ENCODE data around the gene ACTA2.

Gene ACTA2

DNA sequence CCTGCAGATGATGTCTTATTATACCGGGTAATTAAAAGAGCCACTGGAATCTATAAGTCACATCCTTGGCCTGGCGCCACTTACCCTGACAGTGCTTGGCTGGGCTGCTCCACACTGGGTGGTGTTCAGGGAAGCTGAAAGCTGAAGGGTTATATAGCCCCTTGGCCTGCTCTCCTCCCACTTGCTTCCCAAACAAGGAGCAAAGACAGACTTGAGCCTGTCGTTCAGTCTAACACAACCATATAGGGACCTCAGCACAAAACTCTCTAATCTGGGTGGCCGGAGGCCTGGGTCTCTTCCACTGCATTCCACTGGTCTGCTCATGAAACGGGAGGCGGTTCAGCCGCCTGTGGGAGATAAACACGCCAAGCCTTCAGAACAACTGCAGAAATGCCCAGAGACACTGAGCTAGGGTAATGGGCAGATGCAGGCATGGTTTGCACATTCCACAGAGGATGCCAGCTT lies at the start of gene ACTA2:
Gene ACTA2, minus strand, starts transcription at position 127 of the 465 bp plus-strand sequence. CDS start 3,843 bp downstream, outside the sequence.
- CTCF ChIA-PET = no interaction called here
- H3K4me1 Mint-ChIP-seq = peaks cover 3% of the 10 kb centered on the region
- H3K27ac Mint-ChIP-seq = no peak within 1 kb of the TSS
- H3K27me3 Mint-ChIP-seq = no peaks in the 10 kb centered on the region
- H3K36me3 Mint-ChIP-seq = peaks cover 13% of the 10 kb centered on the region
- no peak for DNase-seq
- H3K4me3 Mint-ChIP-seq = no peak within 1 kb of the TSS
- H3K9me3 Mint-ChIP-seq = no peaks in the 10 kb centered on the region

DNA sequence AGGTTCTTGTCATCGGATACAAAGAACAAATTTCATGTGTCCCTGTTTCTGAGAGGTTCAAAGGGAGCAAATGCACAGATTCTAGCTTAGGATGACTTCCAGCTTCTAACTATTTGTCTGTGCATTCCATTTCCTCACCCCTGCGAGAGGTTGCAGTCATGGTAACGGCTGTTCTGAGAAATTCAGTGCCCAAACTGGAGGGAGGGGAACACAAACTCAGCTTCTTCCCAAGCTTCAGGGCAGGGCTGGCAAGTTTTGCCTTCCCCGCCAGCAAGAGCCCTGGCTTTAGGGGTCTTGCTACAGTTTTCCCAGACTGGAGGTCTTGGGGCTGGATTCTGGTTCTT lies 49.1 kb upstream of the ACTA2 start:
- Mint-ChIP-seq H3K4me3 (no peak overlapping the region), H3K4me1 (peaks cover 70% of the 10 kb centered on the region), H3K9me3 (no peaks in the 10 kb centered on the region), H3K36me3 (peaks cover 37% of the 10 kb centered on the region), H3K27ac (peak overlapping the region; percentile 79), H3K27me3 (no peaks in the 10 kb centered on the region)
- CTCF ChIA-PET = interaction anchor here (1.0 to 1.7 kb wide), 5 partner anchors 10 to 68 kb away, joined by 3 to 12 read pairs (median 3); no protein-coding TSS in a partner anchor
- DNase-seq = peak; percentile 27

DNA sequence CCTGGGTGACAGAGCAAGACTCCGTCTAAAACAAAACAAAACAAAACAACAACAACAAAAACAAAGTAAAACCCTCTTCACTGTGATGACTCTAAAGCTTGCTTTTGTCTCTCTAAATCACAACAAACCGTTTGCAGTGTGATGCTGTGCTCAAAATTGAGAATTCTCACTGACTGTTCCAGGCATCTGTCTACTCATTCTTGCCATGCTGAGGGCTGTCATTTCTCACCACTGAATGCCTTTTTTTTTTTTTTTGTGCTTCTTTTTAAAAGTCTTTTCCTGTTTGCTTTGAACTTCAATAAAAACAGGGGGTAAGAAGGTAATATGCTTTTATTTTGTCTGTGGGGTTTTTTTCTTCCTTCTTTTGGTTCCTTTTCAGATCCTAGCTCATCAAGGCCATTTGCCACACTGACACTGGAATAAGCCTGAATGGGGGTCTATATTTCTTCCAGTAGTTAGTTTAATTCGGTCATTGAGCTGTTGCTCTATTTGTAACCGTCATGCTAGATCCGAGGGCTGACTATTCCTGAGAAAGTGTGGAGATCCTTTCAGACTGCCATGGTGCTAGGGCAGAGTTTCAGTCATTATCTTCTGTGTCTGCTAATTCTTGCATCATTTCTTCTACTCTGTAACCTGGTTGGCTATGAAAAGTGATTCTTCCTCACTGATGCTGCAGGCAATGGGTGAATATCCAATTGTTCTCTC lies 48.6 kb upstream of the ACTA2 start:
- no peak for DNase-seq
- CTCF ChIA-PET = interaction anchor here (0.6 to 1.7 kb wide), 7 partner anchors 9 to 273 kb away, joined by 3 to 12 read pairs (median 3); no protein-coding TSS in a partner anchor
- H3K27me3 Mint-ChIP-seq = no peaks in the 10 kb centered on the region
- peaks cover 75% of the 10 kb centered on the region for H3K4me1 Mint-ChIP-seq
- H3K27ac Mint-ChIP-seq = peak overlapping the region; percentile 79
- peak overlapping the region; percentile 3 for H3K4me3 Mint-ChIP-seq
- peaks cover 41% of the 10 kb centered on the region for H3K36me3 Mint-ChIP-seq
- H3K9me3 Mint-ChIP-seq = no peaks in the 10 kb centered on the region

DNA sequence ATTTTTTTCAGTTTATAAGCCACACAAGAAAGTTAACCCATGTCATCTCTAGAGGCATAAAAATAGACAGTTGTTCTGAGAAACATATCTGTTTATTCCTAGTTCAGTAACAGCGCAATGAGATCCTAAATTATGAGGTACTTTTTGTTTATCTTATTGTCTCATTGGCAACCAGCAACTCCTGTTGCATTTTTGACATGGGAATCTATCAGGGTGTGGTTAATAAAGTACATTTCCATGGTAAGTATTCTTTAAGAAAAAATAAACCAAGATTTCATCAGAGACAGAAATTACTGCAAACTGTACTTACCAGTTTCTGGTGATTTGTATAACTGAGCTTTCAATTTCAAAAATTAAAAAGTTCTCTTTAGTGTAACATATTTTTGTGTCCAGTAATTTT lies 47.1 kb upstream of the ACTA2 start:
- peaks cover 85% of the 10 kb centered on the region for H3K4me1 Mint-ChIP-seq
- no peaks in the 10 kb centered on the region for H3K9me3 Mint-ChIP-seq
- peaks cover 47% of the 10 kb centered on the region for H3K36me3 Mint-ChIP-seq
- DNase-seq = no peak
- H3K27ac Mint-ChIP-seq = no peak overlapping the region
- no peak overlapping the region for H3K4me3 Mint-ChIP-seq
- H3K27me3 Mint-ChIP-seq = no peaks in the 10 kb centered on the region
- CTCF ChIA-PET = no interaction called here

DNA sequence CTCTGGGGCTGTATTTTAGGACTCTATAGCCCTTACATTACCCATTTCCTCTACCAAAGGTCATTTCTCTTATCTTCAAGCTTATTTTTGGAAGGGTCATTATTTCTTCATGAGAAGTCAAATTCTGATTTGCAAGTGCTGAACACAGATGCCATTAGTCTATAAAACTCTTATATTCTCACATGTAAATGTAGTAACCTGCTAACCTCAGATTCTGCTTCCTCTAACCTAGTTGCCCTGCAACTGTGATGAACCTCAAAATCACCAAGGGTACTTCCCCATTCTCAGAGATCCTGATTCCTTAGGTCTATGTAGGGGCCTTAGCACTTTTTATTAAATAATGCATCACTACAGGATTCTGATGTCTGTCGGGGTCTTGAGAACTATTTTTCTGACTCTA lies 44.4 kb upstream of the ACTA2 start:
- Mint-ChIP-seq H3K4me1 (peaks cover 86% of the 10 kb centered on the region), H3K27ac (no peak overlapping the region), H3K9me3 (no peaks in the 10 kb centered on the region), H3K36me3 (peaks cover 37% of the 10 kb centered on the region), H3K27me3 (no peaks in the 10 kb centered on the region), H3K4me3 (no peak overlapping the region)
- CTCF ChIA-PET = no interaction called here
- DNase-seq = no peak

DNA sequence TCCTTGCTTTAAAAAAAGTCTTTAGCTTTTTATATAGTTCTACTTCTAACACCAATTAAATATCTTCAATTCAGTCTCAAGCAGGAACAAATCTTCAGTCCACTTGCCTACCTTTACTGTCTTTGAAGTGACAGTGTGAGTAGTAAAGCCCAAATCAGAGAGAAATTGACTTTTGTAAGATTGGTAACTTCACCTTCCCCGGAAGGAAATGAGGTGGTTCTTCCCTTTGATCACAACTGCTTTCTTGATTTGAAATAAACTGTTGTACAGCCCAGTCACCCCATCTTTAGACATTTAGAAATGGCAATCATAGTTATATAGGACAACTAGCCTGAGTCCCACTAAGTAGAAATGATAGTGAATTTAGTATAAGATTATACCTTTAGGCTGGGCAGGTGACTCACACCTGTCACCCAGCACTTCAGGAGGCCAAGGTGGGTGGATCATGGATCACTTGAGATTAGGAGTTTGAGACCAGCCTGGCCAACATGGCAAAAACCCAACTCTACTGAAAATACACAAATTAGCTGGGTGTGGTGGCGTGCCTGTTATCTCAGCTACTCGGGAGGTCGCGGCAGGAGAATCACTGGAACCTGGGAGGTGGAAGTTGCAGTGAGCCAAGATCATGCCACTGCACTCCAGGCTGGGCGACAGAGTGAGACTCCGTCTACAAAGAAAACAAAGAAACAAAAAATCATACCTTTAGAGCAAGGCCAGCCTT lies 42.7 kb upstream of the ACTA2 start:
- Mint-ChIP-seq H3K4me1 (peaks cover 76% of the 10 kb centered on the region), H3K9me3 (no peaks in the 10 kb centered on the region), H3K27me3 (peaks cover 3% of the 10 kb centered on the region), H3K27ac (peak overlapping the region; percentile 75), H3K36me3 (peaks cover 39% of the 10 kb centered on the region), H3K4me3 (peak overlapping the region; percentile 44)
- DNase-seq = no peak
- CTCF ChIA-PET = interaction anchor here (1.4 kb wide), 1 partner anchor 50 kb away, joined by 4 read pairs; no protein-coding TSS in a partner anchor

DNA sequence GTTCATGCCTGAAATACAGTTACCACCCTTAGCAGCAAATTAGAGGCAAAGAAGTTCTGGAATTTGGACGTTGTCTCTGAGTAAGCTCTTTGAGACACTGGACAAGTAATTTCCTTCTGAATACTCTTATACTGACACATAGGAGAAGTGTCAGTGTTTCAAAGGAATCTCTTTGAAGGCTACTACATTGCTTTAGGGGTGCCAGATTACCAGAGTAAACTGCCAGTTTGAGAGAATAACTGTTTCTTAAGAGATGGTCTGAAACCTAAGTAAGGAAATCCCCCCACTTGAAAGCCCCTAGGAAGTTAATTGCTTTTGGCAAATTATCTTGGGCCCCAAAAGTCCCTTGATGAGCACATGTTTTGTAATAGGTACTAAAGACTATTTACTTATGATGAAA lies 41.4 kb upstream of the ACTA2 start:
- peak overlapping the region; percentile 48 for H3K4me3 Mint-ChIP-seq
- no peak for DNase-seq
- no peak overlapping the region for H3K27ac Mint-ChIP-seq
- CTCF ChIA-PET = interaction anchor here (5.2 kb wide), 1 partner anchor 60 kb away, joined by 30 read pairs; no protein-coding TSS in a partner anchor
- H3K27me3 Mint-ChIP-seq = peaks cover 5% of the 10 kb centered on the region
- H3K4me1 Mint-ChIP-seq = peaks cover 76% of the 10 kb centered on the region
- H3K9me3 Mint-ChIP-seq = no peaks in the 10 kb centered on the region
- H3K36me3 Mint-ChIP-seq = peaks cover 39% of the 10 kb centered on the region

DNA sequence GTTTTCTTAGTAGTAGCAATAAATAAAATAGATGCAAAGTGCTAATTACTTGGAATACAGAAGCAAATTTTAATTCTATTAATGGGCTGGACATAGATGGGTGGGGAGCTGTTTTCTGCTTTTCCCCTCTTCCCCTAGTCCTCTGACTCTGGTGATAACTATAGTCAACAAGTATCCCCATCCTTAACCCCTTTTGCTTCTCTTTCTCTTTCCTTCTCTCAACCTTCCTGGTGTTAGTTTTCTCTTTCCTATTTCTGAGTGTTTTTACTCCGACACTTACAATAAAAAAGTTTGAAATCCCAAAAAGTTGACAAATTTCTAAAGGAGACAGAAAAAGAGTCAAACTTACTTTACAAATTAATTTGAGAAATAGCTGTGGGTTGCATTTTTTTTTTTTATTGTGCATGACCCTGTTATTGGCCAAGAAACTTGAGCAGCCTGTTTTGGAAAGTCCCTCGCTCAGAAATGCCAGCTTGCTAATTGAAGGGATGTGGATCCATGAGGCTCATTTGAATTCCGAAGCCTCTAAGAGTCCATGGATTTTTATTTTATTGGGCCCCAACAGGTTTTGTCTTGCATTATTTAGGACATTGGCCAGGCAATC lies 40.5 kb upstream of the ACTA2 start:
- CTCF ChIA-PET = interaction anchor here (0.5 to 5.2 kb wide), 6 partner anchors 8 to 225 kb away, joined by 3 to 30 read pairs (median 4); no protein-coding TSS in a partner anchor
- H3K27ac Mint-ChIP-seq = peak overlapping the region; percentile 63
- H3K9me3 Mint-ChIP-seq = peaks cover under 1% of the 10 kb centered on the region
- H3K27me3 Mint-ChIP-seq = peaks cover 5% of the 10 kb centered on the region
- peaks cover 79% of the 10 kb centered on the region for H3K4me1 Mint-ChIP-seq
- H3K4me3 Mint-ChIP-seq = peak overlapping the region; percentile 64
- no peak for DNase-seq
- peaks cover 36% of the 10 kb centered on the region for H3K36me3 Mint-ChIP-seq

DNA sequence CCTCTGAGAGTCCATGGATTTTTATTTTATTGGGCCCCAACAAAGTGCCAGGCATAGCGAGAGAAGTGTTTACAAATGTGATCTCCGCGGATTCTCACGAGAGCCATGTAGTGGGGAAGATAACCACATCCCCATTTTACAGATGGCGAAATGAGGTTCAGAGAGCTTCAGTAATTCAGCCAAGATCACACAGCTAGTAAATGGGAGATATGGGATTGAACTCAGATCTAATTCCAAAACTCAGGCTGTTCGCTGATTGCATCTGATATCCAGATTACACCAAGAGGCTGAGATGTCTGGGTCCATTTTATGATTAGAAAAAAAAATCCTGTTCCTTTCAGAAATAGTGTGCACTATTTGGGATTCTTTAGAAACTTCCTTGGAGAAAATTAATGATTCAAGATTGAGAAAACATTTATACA lies 39.3 kb upstream of the ACTA2 start:
- peaks cover 5% of the 10 kb centered on the region for H3K9me3 Mint-ChIP-seq
- no peak for DNase-seq
- H3K27me3 Mint-ChIP-seq = peaks cover 5% of the 10 kb centered on the region
- peak overlapping the region; percentile 99 for H3K4me3 Mint-ChIP-seq
- peaks cover 80% of the 10 kb centered on the region for H3K4me1 Mint-ChIP-seq
- peaks cover 38% of the 10 kb centered on the region for H3K36me3 Mint-ChIP-seq
- H3K27ac Mint-ChIP-seq = peak overlapping the region; percentile 98
- CTCF ChIA-PET = interaction anchor here (1.1 to 5.2 kb wide), 5 partner anchors 9 to 222 kb away, joined by 3 to 30 read pairs (median 8); no protein-coding TSS in a partner anchor

DNA sequence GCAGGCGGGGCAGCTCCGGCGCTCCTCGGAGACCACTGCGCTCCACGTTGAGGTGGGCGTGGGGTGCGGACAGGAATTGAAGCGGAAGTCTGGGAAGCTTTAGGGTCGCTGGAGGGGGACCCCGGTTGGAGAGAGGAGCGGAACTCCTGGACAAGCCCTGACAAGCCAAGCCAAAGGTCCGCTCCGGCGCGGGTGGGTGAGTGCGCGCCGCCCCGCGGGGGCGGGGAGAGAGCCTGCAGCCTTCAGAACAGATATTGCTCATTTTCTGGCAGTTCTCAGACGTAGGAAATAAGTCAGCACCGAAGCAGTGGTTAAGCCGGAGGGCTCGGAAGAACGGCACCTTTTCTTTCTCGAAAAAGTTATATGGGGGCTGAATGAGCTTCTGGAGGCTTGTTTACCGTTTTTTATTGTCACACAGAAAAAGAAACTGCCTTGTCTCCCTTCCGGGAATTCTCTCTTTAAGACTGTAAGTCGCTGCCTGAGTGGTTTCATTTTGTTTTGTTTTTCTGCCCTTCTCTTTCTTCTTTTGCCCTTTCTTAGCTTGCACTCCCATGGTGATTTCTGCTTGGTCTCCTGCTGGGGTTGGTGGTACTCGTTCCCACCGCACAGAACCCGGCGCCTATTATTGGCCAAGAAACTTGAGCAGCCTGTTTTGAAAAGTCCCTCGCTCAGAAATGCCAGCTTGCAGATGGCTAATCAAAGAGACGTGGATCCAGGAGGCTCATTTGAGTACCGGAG lies 38.8 kb upstream of the ACTA2 start:
- Mint-ChIP-seq H3K9me3 (peaks cover 8% of the 10 kb centered on the region), H3K4me3 (peak overlapping the region; percentile 99), H3K27me3 (peaks cover 5% of the 10 kb centered on the region), H3K36me3 (peaks cover 37% of the 10 kb centered on the region), H3K27ac (peak overlapping the region; percentile 98), H3K4me1 (peaks cover 80% of the 10 kb centered on the region)
- DNase-seq = peak; percentile 65
- CTCF ChIA-PET = interaction anchor here (1.1 to 5.2 kb wide), 8 partner anchors 10 to 226 kb away, joined by 3 to 30 read pairs (median 6); no protein-coding TSS in a partner anchor

DNA sequence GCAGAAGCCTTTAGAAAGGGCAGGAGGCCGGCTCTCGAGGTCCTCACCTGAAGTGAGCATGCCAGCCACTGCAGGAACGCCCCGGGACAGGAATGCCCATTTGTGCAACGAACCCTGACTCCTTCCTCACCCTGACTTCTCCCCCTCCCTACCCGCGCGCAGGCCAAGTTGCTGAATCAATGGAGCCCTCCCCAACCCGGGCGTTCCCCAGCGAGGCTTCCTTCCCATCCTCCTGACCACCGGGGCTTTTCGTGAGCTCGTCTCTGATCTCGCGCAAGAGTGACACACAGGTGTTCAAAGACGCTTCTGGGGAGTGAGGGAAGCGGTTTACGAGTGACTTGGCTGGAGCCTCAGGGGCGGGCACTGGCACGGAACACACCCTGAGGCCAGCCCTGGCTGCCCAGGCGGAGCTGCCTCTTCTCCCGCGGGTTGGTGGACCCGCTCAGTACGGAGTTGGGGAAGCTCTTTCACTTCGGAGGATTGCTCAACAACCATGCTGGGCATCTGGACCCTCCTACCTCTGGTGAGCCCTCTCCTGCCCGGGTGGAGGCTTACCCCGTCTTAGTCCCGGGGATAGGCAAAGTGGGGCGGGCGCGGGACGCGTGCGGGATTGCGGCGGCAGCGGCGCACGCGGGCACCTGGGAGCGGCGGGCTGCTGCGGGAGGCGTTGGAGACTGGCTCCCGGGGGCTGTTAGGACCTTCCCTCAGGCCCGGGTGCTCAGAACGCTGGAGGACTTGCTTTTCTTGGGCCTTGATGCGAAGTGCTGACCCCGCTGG lies 38.0 kb upstream of the ACTA2 start, which contains the start of gene FAS:
Gene FAS, plus strand, starts transcription at position 415 of the 777 bp plus-strand sequence. Its CDS starts 79 bp downstream, at position 494.
- H3K27ac Mint-ChIP-seq = peak within 1 kb of the TSS; percentile 98
- CTCF ChIA-PET = interaction anchor here (0.8 to 5.2 kb wide), 9 partner anchors 13 to 379 kb away, joined by 3 to 30 read pairs (median 5); no protein-coding TSS in a partner anchor
- H3K4me1 Mint-ChIP-seq = peaks cover 76% of the 10 kb centered on the region
- H3K9me3 Mint-ChIP-seq = peaks cover 11% of the 10 kb centered on the region
- peaks cover 32% of the 10 kb centered on the region for H3K36me3 Mint-ChIP-seq
- peak; percentile 88 for DNase-seq
- H3K27me3 Mint-ChIP-seq = peaks cover 5% of the 10 kb centered on the region
- H3K4me3 Mint-ChIP-seq = peak within 1 kb of the TSS; percentile 99

DNA sequence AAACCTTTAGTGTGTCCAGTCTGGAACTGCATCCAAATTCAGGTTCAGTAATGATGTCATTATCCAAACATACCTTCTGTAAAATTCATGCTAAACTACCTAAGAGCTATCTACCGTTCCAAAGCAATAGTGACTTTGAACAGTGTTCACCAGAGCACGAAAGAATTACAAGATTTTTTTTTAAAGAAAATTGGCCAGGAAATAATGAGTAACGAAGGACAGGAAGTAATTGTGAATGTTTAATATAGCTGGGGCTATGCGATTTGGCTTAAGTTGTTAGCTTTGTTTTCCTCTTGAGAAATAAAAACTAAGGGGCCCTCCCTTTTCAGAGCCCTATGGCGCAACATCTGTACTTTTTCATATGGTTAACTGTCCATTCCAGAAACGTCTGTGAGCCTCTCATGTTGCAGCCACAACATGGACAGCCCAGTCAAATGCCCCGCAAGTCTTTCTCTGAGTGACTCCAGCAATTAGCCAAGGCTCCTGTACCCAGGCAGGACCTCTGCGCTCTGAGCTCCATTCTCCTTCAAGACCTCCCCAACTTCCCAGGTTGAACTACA lies 37.3 kb upstream of the ACTA2 start:
- Mint-ChIP-seq H3K4me3 (peak overlapping the region; percentile 99), H3K4me1 (peaks cover 73% of the 10 kb centered on the region), H3K9me3 (peaks cover 11% of the 10 kb centered on the region), H3K27me3 (peaks cover 5% of the 10 kb centered on the region), H3K36me3 (peaks cover 27% of the 10 kb centered on the region), H3K27ac (peak overlapping the region; percentile 98)
- DNase-seq = no peak
- CTCF ChIA-PET = interaction anchor here (0.5 to 5.2 kb wide), 10 partner anchors 14 to 380 kb away, joined by 3 to 30 read pairs (median 4); no protein-coding TSS in a partner anchor
